K562 (cell line): Measurements from ENCODE around the gene ELAVL3. TPM values are rescaled to one million over a fixed set of nuclear protein-coding genes. Genes with fewer than 3 reads are reported as not detected.

Source experiments
- BCL6 ChIP-seq: fragments of 250-450 bp; sonication (Bioruptor Pico); IDR thresholded peaks from 2 replicates; pipeline ENCODE4 v1.4.0; 2020
- CCAR2 ChIP-seq: fragments of 200-400 bp; formaldehyde crosslinking; IDR thresholded peaks from 2 replicates; pipeline ENCODE4 v1.6.1; 2017; ENCODE audit warnings: mild to moderate bottlenecking, low read depth, low read length
- CEBPG ChIP-seq, 3 experiments: fragments of 200-800 bp in 1 of 3; sonication (Bioruptor generic) in 1 of 3; sonication (generic) in 1 of 3; formaldehyde crosslinking in 1 of 3; IDR thresholded peaks in 2 of 3; conservative IDR thresholded peaks in 1 of 3; 2 replicates each; pipeline versions ENCODE4 v1.6.1 to v1.8.0; 2016 to 2022; ENCODE audit warnings: missing compliant biosample characterization in 2 of 3, missing genetic modification characterization in 2 of 3, mild to moderate bottlenecking in 1 of 3, missing genetic modification reagents in 1 of 3
- ELK3 ChIP-seq: fragments of 450-650 bp; formaldehyde crosslinking; IDR thresholded peaks from 2 replicates; pipeline ENCODE4 v1.4.0; 2020; ENCODE audit warnings: mild to moderate bottlenecking
- HNRNPH1 ChIP-seq: fragments of 200-400 bp; formaldehyde crosslinking; optimal IDR thresholded peaks from 2 replicates; pipeline ENCODE3; 2017; ENCODE audit warnings: low read depth, mild to moderate bottlenecking, low read length, moderate library complexity
- KLF10 ChIP-seq: fragments of 250-450 bp; sonication (Bioruptor Pico); IDR thresholded peaks from 2 replicates; pipeline ENCODE4 v1.6.1; 2021; ENCODE audit warnings: matching md5 sums
- PREB ChIP-seq: sonication (generic); formaldehyde crosslinking; IDR thresholded peaks from 2 replicates; pipeline ENCODE4 v1.8.1; 2023; ENCODE audit warnings: mild to moderate bottlenecking, missing genetic modification reagents
- SMAD4 ChIP-seq: fragments of 250-450 bp; sonication (Bioruptor Pico); conservative IDR thresholded peaks from 2 replicates; pipeline ENCODE4 v1.8.0; 2021; ENCODE audit warnings: inconsistent platforms, mild to moderate bottlenecking, moderate library complexity
- SP2 ChIP-seq: IDR thresholded peaks from 2 replicates; pipeline ENCODE4 v1.6.1; 2011; ENCODE audit warnings: mild to moderate bottlenecking, low read depth, low read length, moderate library complexity; ENCODE audit not compliant: poor library complexity, severe bottlenecking; ENCODE audit errors: extremely low read depth
- TEAD4 ChIP-seq, 2 experiments: sonication (generic) in 1 of 2; formaldehyde crosslinking in 1 of 2; IDR thresholded peaks; 2 replicates each; pipeline versions ENCODE4 v1.6.1 to v1.8.0; 2012 to 2022; ENCODE audit warnings: borderline replicate concordance in 1 of 2, inconsistent platforms in 1 of 2, low read length in 1 of 2, mild to moderate bottlenecking in 1 of 2, missing genetic modification reagents in 1 of 2
- THRA ChIP-seq: fragments of 450-650 bp; IDR thresholded peaks from 2 replicates; pipeline ENCODE4 v1.6.1; 2017; ENCODE audit warnings: mild to moderate bottlenecking, moderate library complexity
- ZKSCAN1 ChIP-seq: fragments of 150-350 bp; IDR thresholded peaks from 2 replicates; pipeline ENCODE4 v1.6.1; 2016; ENCODE audit warnings: low read depth, low read length
- ZMIZ1 ChIP-seq, 2 experiments: fragments of 150-350 bp in 1 of 2; IDR thresholded peaks; 2 replicates each; pipeline ENCODE4 v1.6.1; 2012 to 2016; ENCODE audit warnings: low read depth in 2 of 2, low read length in 2 of 2, mild to moderate bottlenecking in 1 of 2, moderate library complexity in 1 of 2
- ZNF165 ChIP-seq: fragments of 250-450 bp; sonication (Bioruptor Pico); IDR thresholded peaks from 2 replicates; pipeline ENCODE4 v1.4.0; 2020; ENCODE audit warnings: borderline replicate concordance
- ZNF280A ChIP-seq: fragments of 450-650 bp; IDR thresholded peaks from 2 replicates; pipeline ENCODE4 v1.6.1; 2018; ENCODE audit warnings: mild to moderate bottlenecking, low read depth; ENCODE audit not compliant: partially characterized antibody
- ZNF584 ChIP-seq: fragments of 200-800 bp; sonication (Bioruptor generic); IDR thresholded peaks from 2 replicates; pipeline ENCODE4 v1.6.1; 2016; ENCODE audit warnings: low read depth, mild to moderate bottlenecking, missing genetic modification characterization, missing compliant biosample characterization
- ZNF644 ChIP-seq: fragments of 200-800 bp; sonication (Bioruptor generic); IDR thresholded peaks from 2 replicates; pipeline ENCODE4 v1.6.1; 2016; ENCODE audit warnings: low read depth, missing genetic modification characterization, missing compliant biosample characterization
- polyA plus RNA-seq, 8 experiments: library from polyadenylated mRNA; depleted of rRNA in 4 of 8; stranded (reverse) in 5 of 8; unstranded in 3 of 8; fragments of >200 nt; fragmentation: Nextera tagmentation in 2 of 8; fragmentation: Illumina TruSeq in 1 of 8; extraction: Ambion mirVana in 2 of 8; extraction: Trizol in 1 of 8; gene quantifications; 2 replicates each; pipeline versions ENCODE4 v1.2.1 to v1.2.3, GENCODE V29; 2011 to 2014; ENCODE audit warnings: inconsistent platforms in 1 of 8, missing spikeins in 1 of 8
- total RNA-seq, 7 experiments: library from RNA; depleted of rRNA in 6 of 7; stranded (reverse); fragments of >200 nt in 6 of 7; fragmentation: Illumina TruSeq in 2 of 7; extraction: Trizol in 2 of 7; gene quantifications; 2 replicates each; pipeline versions ENCODE4 v1.2.1 to v1.2.3, GENCODE V29; 2011 to 2021; ENCODE audit warnings: low replicate concordance in 1 of 7

The ELAVL3 gene
- total and polyA plus RNA-seq, 9 of the 15 experiments (the other 6 are each of a cell fraction or from before 2014, with no cell fraction given), result not detected

- TF ChIP-seq ZMIZ1 (IDR thresholded peaks at IDR 0.05; ENCODE audit: low read depth in 2 of 2, low read length in 2 of 2) (no peak), SMAD4 (peak; percentile 66; the same call in 1 of the 2 replicates), SP2 (no peak), CCAR2 (no peak), THRA (no peak), BCL6 (CRISPR knock-in tag) (no peak), KLF10 (CRISPR knock-in tag) (no peak), ZKSCAN1 (no peak), ZNF584 (CRISPR knock-in tag) (peak; percentile 96), ELK3 (CRISPR knock-in tag) (no peak), CEBPG (CRISPR knock-in tag; IDR thresholded peaks at IDR 0.05) (no peak), CEBPG (tag; conservative IDR thresholded peaks at IDR 0.05 in 1 of 2, IDR thresholded peaks at IDR 0.05 in 1 of 2) (no peak), PREB (CRISPR knock-in tag) (no peak), ZNF280A (no peak), TEAD4 (IDR thresholded peaks at IDR 0.05; ENCODE audit: low read length) (peak; percentile 93), TEAD4 (CRISPR knock-in tag; IDR thresholded peaks at IDR 0.05; ENCODE audit: borderline replicate concordance) (no peak), ZNF165 (CRISPR knock-in tag) (no peak), ZNF644 (tag) (peak; percentile 97), HNRNPH1 (no peak)
These were observed 45.6 kb downstream of the ELAVL3 start, which contains the start of the genes ODAD3 and PRKCSH (continued) for GRCh38 chr19:11435057-11435832.
